ENCODE data around the gene ADPRS. TPM values are rescaled to one million over a fixed set of nuclear protein-coding genes. Genes with fewer than 3 reads are reported as not detected.

Gene ADPRS
- total RNA-seq, 1 donor: 25.0 TPM

DNA sequence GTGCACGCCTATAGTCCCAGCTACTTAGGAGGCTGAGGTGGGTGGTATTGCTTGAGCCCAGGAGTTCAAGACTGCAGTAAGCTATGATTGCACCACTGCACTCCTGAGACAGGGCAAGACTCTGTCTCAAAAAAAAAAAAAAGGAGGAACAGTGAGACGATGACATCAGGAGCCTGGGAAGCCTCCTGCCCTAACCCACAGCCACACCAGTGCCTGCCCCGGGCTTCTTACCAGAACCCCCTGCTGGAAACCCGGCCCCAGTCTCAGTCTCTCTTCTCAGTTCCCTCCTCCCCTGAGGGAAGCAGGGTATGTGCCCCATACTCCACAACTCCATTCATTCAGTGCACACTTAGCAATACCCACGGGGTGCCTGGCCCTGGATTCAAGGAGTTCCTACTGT, 27.2 kb downstream of the ADPRS start:
- TF ChIP-seq, protein P1, sequence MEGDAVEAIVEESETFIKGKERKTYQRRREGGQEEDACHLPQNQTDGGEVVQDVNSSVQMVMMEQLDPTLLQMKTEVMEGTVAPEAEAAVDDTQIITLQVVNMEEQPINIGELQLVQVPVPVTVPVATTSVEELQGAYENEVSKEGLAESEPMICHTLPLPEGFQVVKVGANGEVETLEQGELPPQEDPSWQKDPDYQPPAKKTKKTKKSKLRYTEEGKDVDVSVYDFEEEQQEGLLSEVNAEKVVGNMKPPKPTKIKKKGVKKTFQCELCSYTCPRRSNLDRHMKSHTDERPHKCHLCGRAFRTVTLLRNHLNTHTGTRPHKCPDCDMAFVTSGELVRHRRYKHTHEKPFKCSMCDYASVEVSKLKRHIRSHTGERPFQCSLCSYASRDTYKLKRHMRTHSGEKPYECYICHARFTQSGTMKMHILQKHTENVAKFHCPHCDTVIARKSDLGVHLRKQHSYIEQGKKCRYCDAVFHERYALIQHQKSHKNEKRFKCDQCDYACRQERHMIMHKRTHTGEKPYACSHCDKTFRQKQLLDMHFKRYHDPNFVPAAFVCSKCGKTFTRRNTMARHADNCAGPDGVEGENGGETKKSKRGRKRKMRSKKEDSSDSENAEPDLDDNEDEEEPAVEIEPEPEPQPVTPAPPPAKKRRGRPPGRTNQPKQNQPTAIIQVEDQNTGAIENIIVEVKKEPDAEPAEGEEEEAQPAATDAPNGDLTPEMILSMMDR (IDR thresholded peaks at IDR 0.05; ENCODE audit: insufficient read depth, low read depth, low read length): no peak
- DNase-seq (ENCODE audit: low read depth): peak; percentile 71
- H3K4me3 ChIP-seq (ENCODE audit: low read depth, low read length): no peak overlapping the region

DNA sequence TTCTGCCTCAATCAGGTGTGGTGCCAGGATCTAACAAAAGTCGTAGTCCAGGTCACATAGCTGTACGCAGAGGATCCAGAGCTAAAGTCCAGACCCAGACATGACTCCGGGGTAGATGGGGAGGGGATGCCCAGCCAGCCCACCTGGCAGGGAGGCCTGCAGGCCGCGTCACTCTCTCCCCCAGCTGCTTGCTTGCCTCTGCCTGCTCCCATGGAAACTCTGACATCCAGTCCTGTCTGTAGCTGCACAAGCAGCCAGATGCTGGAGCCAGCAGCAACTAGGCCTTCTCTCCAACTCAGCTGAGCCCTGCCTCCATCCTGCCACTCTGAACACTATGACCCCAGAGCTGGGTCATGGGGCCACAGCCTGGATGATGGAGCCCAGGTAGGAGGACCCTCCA, 28.2 kb downstream of the ADPRS start:
- DNase-seq (ENCODE audit: low read depth): no peak
- TF ChIP-seq, protein P1 (IDR thresholded peaks at IDR 0.05; ENCODE audit: insufficient read depth, low read depth, low read length): no peak
- H3K4me3 ChIP-seq (ENCODE audit: low read depth, low read length): no peak overlapping the region

DNA sequence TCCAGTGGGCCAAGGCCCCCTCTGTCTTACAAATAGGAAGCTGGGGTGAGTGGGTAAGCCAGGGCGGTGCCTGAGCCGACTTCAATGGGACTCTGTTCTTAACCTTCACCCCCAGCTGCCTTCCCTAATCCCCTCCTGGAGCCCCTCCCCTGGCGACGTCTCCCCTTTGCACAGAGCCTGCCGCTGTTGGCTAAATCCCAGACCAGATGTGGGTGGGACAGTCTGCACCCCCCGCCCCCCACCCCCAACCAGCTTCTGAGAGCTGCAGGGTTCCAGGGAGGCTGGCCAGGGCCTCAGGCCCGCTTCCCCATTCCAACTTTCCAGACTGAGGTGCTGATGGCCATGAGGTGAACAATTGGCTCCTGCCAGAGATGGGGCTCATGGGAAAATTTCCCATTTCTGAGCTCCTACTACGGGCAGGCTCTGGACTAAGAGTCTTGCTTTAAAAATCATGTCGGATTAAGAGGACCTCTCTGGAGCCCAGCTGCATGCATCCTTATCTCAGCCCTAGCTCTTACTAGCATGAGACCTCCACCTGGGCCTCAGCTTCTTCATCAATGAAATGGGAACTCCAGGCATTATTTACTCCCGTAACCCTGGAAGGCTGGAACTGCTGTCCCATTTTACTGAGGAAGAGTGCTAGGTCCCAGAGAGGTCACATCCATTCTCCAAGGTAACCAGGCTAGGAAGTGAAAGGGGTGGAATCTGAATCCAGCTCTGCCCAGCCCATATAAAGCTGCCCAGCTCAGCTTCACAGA, 29.9 kb downstream of the ADPRS start:
- no peak overlapping the region for H3K4me3 ChIP-seq (ENCODE audit: low read depth, low read length)
- TF ChIP-seq, protein P1 (IDR thresholded peaks at IDR 0.05; ENCODE audit: insufficient read depth, low read depth, low read length): no peak
- DNase-seq (ENCODE audit: low read depth): peak; percentile 42

DNA sequence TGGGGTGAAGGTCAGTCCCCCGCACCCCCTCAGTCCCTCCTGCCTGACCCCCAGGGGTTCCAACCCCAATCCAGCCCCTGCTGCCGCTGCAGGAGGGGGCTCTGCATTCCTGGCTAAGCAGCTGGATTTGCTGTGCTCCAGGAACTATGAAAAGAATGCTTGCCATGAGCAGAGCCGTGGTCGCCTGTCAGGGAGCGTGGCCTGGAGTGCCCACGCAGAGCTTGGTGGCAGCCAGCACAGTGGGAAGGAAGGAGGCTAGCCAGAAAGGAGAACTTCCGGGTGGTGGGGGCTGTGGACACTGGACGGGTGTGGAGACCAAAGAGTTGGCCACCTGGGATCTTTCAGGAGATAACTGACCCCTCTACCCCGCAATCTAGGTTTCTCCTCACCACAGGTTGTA, 30.8 kb downstream of the ADPRS start:
- no peak overlapping the region for H3K4me3 ChIP-seq (ENCODE audit: low read depth, low read length)
- DNase-seq (ENCODE audit: low read depth): no peak
- TF ChIP-seq, protein P1 (IDR thresholded peaks at IDR 0.05; ENCODE audit: insufficient read depth, low read depth, low read length): no peak

DNA sequence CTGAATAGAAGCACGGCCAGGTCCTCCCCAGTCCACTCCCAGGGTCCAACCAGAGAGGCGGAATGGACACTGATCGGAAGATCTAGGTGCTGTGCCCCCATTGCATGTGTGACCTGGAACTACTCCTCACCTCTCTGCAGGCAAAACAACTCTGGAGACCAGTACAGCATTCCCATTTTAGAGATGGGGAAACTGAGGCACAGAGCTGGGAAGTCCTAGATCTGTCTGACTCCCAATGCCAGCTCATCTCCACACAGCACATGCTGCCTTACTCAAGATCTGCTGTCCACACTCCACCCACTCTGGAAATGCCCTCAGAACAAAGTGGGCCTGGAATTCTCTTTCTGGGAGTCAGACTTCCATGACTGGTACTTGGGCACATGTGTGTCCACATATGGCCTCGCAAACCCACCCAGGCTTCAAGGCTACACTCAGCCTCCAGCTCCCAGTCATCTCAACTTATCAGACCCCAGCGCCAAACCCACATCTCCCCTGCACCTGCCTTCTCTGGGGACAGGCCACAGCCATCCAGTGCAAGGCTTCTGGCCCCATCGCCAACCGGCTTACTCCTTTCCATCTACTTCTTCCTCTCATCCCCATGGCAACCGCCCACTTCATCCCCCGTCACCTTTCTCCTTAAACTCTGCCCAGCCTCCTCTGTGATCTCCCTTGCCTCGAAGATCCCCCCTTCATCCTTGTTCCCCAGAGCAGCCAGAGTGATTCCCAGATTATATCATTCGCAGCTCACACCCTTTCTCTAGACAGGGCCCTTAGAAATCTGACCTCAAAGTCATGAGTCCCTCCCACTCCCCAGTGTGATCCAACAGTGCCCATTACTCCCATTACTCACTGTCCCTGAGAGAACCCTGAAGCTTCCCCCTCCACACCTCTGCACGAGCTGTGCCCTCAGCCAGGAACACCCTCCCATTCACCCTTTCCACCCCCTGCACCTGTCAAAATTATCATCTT, 33.7 kb downstream of the ADPRS start:
- TF ChIP-seq, protein P1 (IDR thresholded peaks at IDR 0.05; ENCODE audit: insufficient read depth, low read depth, low read length): no peak
- H3K4me3 ChIP-seq (ENCODE audit: low read depth, low read length): no peak overlapping the region
- DNase-seq (ENCODE audit: low read depth): no peak

DNA sequence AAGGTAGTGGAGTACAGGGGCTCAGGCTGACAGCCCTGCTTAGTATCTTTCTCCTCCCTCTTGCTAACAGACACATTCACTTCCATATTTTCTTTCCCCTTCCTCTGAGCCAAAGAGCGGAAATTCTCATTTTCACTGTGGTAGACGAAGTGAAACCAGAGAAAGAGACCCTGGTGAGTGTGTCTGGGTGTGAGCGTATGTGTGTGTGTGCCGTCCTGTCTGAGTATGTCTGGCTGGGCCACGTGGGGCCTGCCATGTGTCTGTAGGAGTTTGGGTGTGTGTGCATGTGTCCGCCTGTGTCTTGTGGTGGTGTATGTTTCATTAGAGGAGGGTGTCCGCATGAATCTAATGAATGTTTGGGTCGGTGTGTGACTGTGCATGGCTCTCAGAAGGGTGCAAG, 34.7 kb downstream of the ADPRS start:
- TF ChIP-seq, protein P1 (IDR thresholded peaks at IDR 0.05; ENCODE audit: insufficient read depth, low read depth, low read length): no peak
- H3K4me3 ChIP-seq (ENCODE audit: low read depth, low read length): no peak overlapping the region
- DNase-seq (ENCODE audit: low read depth): no peak

Measured in fibroblast of villous mesenchyme (primary cell).